GM19239 (cell line): Measurements from ENCODE around the gene ST3GAL6.

ENCODE experiments used
- DNase-seq: peaks from one replicate; pipeline ENCODE4 v3.0.0; 2011; ENCODE audit warnings: low spot score; ENCODE audit not compliant: insufficient read length
- FAIRE-seq: peaks from 2 replicates; lab custom pipeline; 2011; peaks lifted over from hg19 to GRCh38; lab: Jason Lieb, UNC

The ST3GAL6 gene

DNA sequence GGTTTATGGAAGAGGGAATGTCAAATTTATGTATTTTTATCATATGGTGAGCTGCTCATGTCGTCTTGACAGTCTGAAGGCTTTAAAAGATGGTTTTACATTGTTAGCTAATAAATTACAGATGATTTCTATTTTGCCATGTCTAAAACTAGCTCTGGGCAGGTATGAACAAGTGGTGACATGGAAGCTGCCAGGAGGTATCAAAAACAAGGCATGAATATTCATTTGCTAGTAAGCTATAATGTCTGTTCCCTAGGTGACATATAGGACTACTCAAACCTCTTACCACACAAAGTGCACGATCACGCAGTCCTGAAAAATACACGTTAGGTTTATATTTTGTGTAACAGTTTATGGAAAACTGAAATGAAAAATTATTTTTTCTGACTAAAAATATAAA lies 34.8 kb downstream of the ST3GAL6 start:
- DNase-seq, result no peak
- no peak for FAIRE-seq

GRCh38 chr3:98798820-98799219 lies 35.7 kb downstream of the ST3GAL6 start:
- FAIRE-seq (no peak), DNase-seq (no peak)

GRCh38 chr3:98799479-98799878 lies 36.3 kb downstream of the ST3GAL6 start:
- FAIRE-seq, result no peak
- no peak for DNase-seq

GRCh38 chr3:98800401-98800800 lies 37.3 kb downstream of the ST3GAL6 start:
- FAIRE-seq, result no peak
- no peak for DNase-seq

- FAIRE-seq, result no peak
- no peak for DNase-seq
These were observed 38.1 kb downstream of the ST3GAL6 start for GRCh38 chr3:98801043-98801747.

DNA sequence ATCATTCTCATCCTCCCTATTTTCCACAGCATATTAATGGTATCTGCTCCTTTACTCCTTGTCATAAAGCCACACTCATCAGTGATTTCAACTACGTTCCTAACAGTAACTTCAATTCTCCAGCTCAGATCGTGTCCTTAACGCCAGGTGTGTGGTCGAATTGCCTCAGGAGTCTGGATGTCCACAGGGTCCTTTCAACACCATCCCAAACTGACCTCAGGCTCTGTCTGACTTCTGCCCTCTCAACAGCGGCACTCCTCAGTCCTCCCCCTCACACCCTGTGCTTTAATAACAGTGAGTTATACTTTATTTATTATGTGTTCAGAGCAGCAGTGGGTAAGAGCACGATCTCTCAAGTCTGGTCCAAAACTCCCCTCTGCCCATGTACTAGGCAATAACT lies 42.4 kb downstream of the ST3GAL6 start:
- FAIRE-seq, result no peak
- no peak for DNase-seq

DNA sequence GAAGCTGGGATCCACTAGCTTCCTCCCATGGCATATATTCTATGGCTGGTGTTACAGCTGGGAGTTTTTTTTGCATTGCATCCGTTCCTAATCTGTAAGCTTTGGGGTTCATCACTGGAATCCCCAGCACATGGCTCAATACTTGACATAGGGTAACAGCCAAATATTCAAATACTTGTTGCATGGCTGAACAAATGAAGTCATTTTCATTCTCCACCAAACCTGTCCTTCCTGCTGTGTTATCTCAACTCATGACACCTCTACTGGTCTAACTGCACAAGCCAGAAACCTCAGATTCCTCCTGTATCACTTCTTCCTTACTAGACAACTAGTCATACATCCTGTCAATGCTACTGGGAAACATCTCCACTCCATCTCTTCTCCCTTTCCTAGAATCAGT lies 43.4 kb downstream of the ST3GAL6 start:
- DNase-seq, result no peak
- no peak for FAIRE-seq

GRCh38 chr3:98807011-98807410 lies 43.9 kb downstream of the ST3GAL6 start:
- FAIRE-seq, result no peak
- DNase-seq, result no peak

- FAIRE-seq, result no peak
- no peak for DNase-seq
These were observed 44.4 kb downstream of the ST3GAL6 start for GRCh38 chr3:98807561-98807960.

DNA sequence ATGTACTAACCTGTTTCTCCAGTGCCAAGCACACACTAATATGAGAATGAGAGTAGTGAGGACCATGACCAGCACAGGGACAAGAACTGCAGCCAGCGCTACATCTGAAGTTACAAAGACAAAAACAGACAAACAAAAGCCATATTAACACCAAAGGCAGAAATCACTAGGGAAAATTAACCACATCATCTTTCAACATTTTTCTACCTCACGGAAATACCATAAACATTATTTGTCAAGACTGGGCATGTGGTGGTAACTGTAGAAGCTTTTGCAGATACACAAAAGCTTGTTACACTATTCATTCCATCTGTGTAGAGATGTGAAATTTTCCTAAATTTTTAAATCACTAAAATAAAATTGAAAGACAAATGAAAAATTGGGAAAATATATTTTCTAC lies 44.9 kb downstream of the ST3GAL6 start:
- DNase-seq, result no peak
- FAIRE-seq, result no peak

GRCh38 chr3:98809557-98809956 lies 46.4 kb downstream of the ST3GAL6 start:
- DNase-seq (no peak), FAIRE-seq (no peak)

DNA sequence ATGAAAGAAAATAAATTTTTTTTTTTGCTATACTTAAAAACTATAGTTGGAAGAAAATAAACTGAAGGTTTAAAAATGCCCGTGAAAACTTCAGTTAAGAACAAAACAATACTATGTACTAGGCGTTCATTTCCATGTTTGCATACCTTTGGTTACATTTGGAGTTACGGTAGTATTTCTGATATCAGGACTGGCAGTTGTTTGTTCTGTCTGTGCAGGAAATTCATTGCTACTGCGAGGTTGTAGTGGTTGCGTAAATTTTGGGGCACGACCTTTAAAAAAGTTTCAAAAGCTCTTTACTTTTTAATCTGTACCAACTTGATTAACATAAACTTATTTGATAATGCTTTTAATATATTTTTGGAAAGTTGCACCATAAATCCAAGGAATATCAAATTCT lies 47.9 kb downstream of the ST3GAL6 start:
- DNase-seq (no peak), FAIRE-seq (no peak)

DNA sequence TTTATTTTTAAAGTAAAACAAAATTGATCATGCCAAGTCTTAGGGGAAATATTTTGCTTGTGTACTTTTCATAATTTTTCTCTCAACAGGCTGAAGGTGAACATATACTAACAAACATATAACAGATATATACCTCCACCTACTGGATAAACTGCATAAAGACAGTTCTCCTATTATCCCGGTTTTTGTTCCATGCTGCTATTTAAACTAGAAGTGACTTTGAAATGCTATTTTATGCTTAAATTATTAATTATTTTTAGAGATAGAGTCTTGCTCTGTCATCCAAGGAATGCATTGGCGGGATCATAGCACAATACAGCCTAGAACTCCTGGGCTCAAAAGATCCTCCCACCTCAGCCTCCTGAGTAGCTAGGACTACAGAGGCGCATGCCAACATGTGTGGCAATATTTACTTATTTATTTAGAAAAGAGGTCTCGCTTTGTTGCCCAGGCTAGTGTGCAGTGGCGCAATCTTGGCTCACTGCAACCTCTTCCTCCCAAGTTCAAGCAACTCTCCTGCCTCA lies 49.8 kb downstream of the ST3GAL6 start:
- no peak for FAIRE-seq
- peak; percentile 6 for DNase-seq

DNA sequence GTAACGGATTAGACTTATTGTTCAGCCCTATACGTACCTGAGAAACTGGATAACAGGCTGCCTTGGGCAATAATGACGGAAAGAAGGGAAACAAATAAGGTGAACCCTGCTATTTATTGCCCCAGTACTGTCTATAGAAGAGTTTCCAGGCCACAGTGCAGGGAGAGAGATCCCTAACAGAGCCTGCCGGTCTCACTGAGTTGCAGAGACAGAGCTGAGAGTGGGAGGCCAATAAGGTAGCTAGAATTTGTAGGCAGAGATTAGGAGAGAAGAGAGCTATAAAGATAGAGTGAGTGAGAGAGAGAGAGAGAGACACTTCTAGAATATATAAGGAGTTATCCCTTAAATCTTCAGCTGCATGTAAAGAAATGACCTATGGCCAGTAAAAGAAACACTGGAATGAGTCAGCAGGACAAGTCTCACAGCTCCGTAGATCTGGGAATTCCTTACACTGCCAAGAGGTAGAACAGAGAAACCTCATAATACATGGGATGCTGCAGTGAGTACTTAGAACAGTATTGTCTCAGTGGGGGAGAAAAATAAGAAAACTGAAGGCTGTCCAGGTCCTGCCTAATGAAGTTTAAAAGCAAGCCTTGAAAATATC lies 51.8 kb downstream of the ST3GAL6 start:
- no peak for DNase-seq

DNA sequence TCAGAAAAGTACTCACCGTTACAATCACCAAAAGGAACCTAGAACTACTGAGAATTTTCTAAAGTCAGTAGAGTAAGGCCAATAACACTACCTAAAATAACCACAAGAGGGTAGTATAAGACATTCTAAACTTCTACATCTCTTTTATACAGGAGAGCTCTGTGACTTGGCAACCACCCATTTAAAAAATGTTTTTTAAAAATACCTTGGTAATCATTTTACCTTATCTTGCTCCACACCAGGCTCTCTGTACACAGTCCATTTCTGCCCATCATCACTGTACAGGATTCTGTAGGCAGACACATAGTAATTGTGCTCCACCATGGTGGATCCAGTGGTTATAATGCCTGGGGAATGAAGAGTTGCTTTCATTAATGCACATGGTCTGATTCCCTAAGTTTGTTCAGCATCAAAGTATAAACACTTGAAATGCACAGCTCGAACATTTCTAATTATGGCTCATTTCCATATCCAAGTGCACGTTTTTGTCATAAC lies 54.5 kb downstream of the ST3GAL6 start:
- peak; percentile 18 for DNase-seq
- peak; percentile 80 for FAIRE-seq

More for the DNA sequence above, 51.8 kb downstream of the ST3GAL6 start:
- no peak for FAIRE-seq

- FAIRE-seq (no peak), DNase-seq (no peak)
These were observed 57.9 kb downstream of the ST3GAL6 start for GRCh38 chr3:98821063-98821462.

DNA sequence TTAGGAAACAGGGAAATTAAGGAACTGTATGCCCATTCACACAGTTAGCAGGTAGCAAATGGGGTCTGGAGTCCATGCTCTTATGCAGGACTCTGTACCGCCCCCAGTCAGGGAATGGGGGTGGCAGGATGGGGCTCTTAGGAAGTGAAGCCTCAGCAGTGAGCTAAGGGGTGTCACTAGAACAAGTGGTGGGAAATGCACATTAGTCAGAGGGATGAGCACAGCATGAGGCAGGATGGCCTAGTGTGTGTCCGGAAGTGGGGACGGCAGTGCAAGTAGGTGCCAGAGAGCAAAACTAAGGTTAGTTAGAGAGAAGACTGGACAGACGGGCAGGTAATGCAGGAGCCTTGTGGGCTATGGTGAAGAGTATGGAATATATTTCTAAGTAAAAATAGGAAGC lies 60.7 kb downstream of the ST3GAL6 start:
- FAIRE-seq, result no peak
- no peak for DNase-seq

DNA sequence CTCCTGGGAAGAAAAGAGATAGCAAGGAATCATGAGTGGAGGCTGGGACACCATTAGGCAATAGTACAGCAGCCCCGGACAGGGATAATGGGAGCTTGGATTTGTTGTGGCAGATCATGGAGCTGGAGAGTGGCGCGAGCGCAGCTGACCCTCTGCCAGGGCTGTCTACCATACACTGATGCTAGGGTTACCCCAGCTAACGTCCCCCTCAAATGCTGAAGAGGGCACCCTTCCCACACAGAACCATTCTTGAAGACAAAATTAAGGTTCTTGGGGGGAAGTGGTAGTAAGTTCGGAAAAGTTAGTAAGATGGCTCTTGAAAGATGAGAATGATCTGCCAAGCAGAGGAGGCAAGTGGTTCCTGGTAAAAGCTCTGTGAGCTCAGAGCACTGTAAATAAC lies 61.1 kb downstream of the ST3GAL6 start:
- no peak for FAIRE-seq

DNA sequence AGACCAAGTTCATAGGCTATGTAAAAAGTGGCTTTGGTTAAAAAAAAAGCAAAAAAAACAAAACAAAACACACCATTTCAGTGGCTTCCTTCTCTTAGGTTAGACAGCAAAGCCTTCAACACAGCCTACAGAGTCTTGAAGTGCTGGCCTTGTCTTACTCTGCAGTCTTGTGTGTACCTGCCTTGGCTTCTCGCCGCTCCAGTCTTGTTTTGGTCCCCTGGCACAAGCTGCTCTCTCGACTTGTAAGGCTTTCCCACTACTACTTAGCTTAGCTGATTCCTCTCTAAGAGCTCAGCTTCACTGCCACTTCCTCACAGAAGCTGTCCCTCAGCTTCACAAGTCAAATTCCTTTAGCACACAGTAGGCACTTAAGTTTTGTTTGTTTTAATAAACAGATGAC lies 63.0 kb downstream of the ST3GAL6 start:
- no peak for DNase-seq
- no peak for FAIRE-seq

More for the DNA sequence above, 61.1 kb downstream of the ST3GAL6 start:
- no peak for DNase-seq

DNA sequence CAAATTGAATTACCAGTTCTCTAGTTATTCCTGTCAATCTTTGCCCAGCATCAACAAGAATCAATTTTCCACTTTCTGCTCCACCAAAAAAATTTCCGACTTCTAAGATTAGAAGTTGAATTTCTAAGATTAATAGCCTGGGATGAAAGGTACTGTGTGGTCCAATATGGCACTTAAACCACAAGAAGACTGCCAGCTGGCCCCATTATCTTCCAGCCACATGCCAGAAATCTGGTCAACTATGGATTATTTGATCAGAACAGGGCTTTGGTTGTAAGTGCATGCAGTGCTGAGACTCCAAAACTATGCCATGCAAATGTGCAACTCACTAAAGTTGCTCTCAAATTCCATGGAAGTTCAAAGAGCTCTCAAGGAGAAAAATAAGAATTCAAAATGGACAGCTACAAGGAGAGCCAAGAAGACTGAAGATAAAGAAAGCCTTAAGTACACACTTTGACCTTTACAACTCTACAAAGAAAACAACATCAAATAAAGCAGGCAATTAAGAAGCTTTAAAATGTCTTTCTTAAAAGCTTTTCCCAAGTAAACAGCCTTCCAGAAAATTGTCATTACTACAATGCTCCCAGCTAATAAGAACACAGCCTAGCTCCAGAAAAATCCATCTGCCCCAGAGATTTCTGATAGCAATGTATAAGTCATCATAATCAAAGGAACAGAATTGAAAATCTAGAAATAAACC lies 64.2 kb downstream of the ST3GAL6 start:
- no peak for DNase-seq
- FAIRE-seq, result no peak

- no peak for DNase-seq
- FAIRE-seq, result no peak
These were observed 66.2 kb downstream of the ST3GAL6 start for GRCh38 chr3:98829246-98829832.
